Measurements from ENCODE around the gene SDF4.
A peak's percentile ranks its signal among the peaks of the same experiment; 100 is the strongest.

Gene SDF4

DNA sequence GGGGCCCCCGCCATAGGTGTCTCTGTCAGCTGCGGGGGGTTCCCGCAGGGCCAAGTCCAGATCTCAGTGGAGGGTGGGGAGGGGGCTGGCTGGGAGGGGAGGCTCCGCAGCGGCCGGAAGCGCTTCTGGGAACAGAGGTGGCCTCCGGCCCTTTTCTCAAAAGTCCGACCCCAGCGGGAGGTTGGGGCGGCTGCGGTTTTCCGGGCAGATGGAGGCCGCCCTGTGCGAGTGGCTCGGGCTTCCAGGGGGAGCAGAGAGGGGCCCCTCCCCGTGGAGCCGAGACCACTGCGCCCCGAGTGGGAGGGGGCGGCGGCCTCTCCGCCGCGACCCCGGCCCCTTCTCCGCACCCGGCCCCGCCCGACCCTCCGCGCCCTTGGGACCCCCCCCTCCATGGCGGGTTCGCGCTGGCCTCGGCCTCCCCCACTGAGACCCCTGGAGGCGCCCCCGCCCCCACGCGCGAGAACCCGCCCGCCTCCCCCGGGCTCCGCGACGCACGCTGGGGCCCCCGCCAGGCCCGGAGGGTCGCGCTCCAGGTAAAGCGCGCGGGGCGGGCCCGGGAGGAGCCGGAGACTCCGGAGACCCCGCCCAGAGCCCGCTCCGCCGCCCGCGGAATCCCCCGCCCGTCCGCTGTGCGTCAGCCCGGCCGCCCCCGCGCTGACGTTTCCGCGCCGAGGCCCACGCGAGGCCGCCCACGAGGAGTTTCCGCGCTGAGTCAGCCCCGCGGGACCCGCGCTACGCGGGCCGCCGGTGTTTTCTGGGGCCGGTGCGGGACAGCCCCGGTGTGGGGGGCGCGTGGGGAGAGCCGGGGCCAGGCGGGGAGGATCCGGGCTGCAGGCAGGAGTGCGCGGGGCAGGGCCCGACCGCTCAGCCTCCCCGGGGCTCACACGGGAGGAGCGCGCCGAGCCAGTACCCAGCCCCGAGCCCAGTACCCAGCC, 30.7 kb downstream of the SDF4 start:
- Histone ChIP-seq H3K36me3 (replicated peaks in 1 of 2; ENCODE audit: control insufficient read depth in 2 of 2, insufficient read depth in 2 of 2, low read length in 2 of 2) (no peaks in the 10 kb centered on the region), H2BK120ac (ENCODE audit: low read depth, low read length) (no peak overlapping the region), H3K79me1 (ENCODE audit: low read depth, low read length) (no peaks in the 10 kb centered on the region), H4K91ac (ENCODE audit: low read depth, low read length, poor library complexity) (no peak overlapping the region), H2BK12ac (ENCODE audit: low read length) (peak overlapping the region; percentile 22), H3K18ac (ENCODE audit: low read length) (peak overlapping the region; percentile 87), H3K9me3 (replicated peaks in 1 of 2; ENCODE audit: control insufficient read depth in 2 of 2, insufficient read depth in 1 of 2, low read depth in 1 of 2, low read length in 2 of 2) (no peaks in the 10 kb centered on the region), H3K4me1 (ENCODE audit: control insufficient read depth in 2 of 2, insufficient read depth in 1 of 2, low read depth in 1 of 2, low read length in 2 of 2) (peaks cover 5 to 14% of the 10 kb centered on the region in 2 donors), H3K27me3 (ENCODE audit: control insufficient read depth in 3 of 3, insufficient read depth in 3 of 3, low read depth in 1 of 3, low read length in 3 of 3) (peaks cover 0 to 27% (median 17%) of the 10 kb centered on the region in 3 experiments), H3K9ac (ENCODE audit: low read depth, low read length, poor library complexity) (peak overlapping the region; percentile 44), H3K4me3 (ENCODE audit: low read length in 2 of 2) (peak overlapping the region; percentile 36 to 79), H2AK5ac (ENCODE audit: low read depth, low read length) (peak overlapping the region; percentile 99), H3K4me2 (ENCODE audit: insufficient read depth, low read length, poor library complexity, severe bottlenecking) (peak overlapping the region; percentile 83), H3K23ac (ENCODE audit: low read depth, low read length, poor library complexity) (no peak overlapping the region), H4K8ac (ENCODE audit: low read depth, low read length) (no peak overlapping the region), H3K27ac (replicated peaks; ENCODE audit: low read length) (no peak overlapping the region), H2AFZ (ENCODE audit: low read length) (peak overlapping the region; percentile 93), H2BK5ac (ENCODE audit: low read length) (no peak overlapping the region), H2BK15ac (ENCODE audit: low read length) (peak overlapping the region; percentile 83), H3K14ac (ENCODE audit: low read length) (no peak overlapping the region), H3K4ac (ENCODE audit: low read length) (peak overlapping the region; percentile 86)
- no CpG with 5 or more reads among the region's 109 CpGs for WGBS, 2 donors (ENCODE audit: extremely low coverage in 2 of 2, insufficient read length in 2 of 2, insufficient replicate concordance in 1 of 2)
- DNase-seq (ENCODE audit: low spot score): peak; percentile 27

GRCh38 chr1:1199961-1200875, 31.6 kb downstream of the SDF4 start:
- Histone ChIP-seq H2BK120ac (ENCODE audit: low read depth, low read length) (no peak overlapping the region), H3K23ac (ENCODE audit: low read depth, low read length, poor library complexity) (peak overlapping the region; percentile 83), H3K9ac (ENCODE audit: low read depth, low read length, poor library complexity) (peak overlapping the region; percentile 53), H2BK5ac (ENCODE audit: low read length) (no peak overlapping the region), H3K9me3 (replicated peaks in 1 of 2; ENCODE audit: control insufficient read depth in 2 of 2, insufficient read depth in 1 of 2, low read depth in 1 of 2, low read length in 2 of 2) (no peaks in the 10 kb centered on the region), H2AFZ (ENCODE audit: low read length) (peak overlapping the region; percentile 93), H3K4me2 (ENCODE audit: insufficient read depth, low read length, poor library complexity, severe bottlenecking) (peak overlapping the region; percentile 83), H2BK15ac (ENCODE audit: low read length) (peak overlapping the region; percentile 83), H3K4me3 (ENCODE audit: low read length in 2 of 2) (no peak overlapping the region), H3K36me3 (replicated peaks in 1 of 2; ENCODE audit: control insufficient read depth in 2 of 2, insufficient read depth in 2 of 2, low read length in 2 of 2) (no peaks in the 10 kb centered on the region), H3K4me1 (ENCODE audit: control insufficient read depth in 2 of 2, insufficient read depth in 1 of 2, low read depth in 1 of 2, low read length in 2 of 2) (peaks cover 3 to 14% of the 10 kb centered on the region in 2 donors), H3K79me1 (ENCODE audit: low read depth, low read length) (no peaks in the 10 kb centered on the region), H3K27me3 (ENCODE audit: control insufficient read depth in 3 of 3, insufficient read depth in 3 of 3, low read depth in 1 of 3, low read length in 3 of 3) (peaks cover 0 to 18% (median 7%) of the 10 kb centered on the region in 3 experiments), H2BK12ac (ENCODE audit: low read length) (peak overlapping the region; percentile 58), H4K8ac (ENCODE audit: low read depth, low read length) (no peak overlapping the region), H3K14ac (ENCODE audit: low read length) (no peak overlapping the region), H3K4ac (ENCODE audit: low read length) (peak overlapping the region; percentile 86), H4K91ac (ENCODE audit: low read depth, low read length, poor library complexity) (no peak overlapping the region), H2AK5ac (ENCODE audit: low read depth, low read length) (peak overlapping the region; percentile 99), H3K27ac (replicated peaks; ENCODE audit: low read length) (no peak overlapping the region), H3K18ac (ENCODE audit: low read length) (peak overlapping the region; percentile 85)
- no CpG with 5 or more reads among the region's 31 CpGs for WGBS, 2 donors (ENCODE audit: extremely low coverage in 2 of 2, insufficient read length in 2 of 2, insufficient replicate concordance in 1 of 2)
- DNase-seq (ENCODE audit: low spot score): no peak

- Histone ChIP-seq H4K8ac (ENCODE audit: low read depth, low read length) (no peak overlapping the region), H3K27ac (replicated peaks; ENCODE audit: low read length) (no peak overlapping the region), H3K4me3 (ENCODE audit: low read length in 2 of 2) (no peak overlapping the region), H3K4me2 (ENCODE audit: insufficient read depth, low read length, poor library complexity, severe bottlenecking) (no peak overlapping the region), H2BK15ac (ENCODE audit: low read length) (peak overlapping the region; percentile 83), H3K4ac (ENCODE audit: low read length) (no peak overlapping the region), H3K14ac (ENCODE audit: low read length) (no peak overlapping the region), H3K18ac (ENCODE audit: low read length) (peak overlapping the region; percentile 38), H2BK12ac (ENCODE audit: low read length) (peak overlapping the region; percentile 58), H3K4me1 (ENCODE audit: control insufficient read depth in 2 of 2, insufficient read depth in 1 of 2, low read depth in 1 of 2, low read length in 2 of 2) (peaks cover 3 to 14% of the 10 kb centered on the region in 2 donors), H3K9me3 (replicated peaks in 1 of 2; ENCODE audit: control insufficient read depth in 2 of 2, insufficient read depth in 1 of 2, low read depth in 1 of 2, low read length in 2 of 2) (peaks cover 4 to 5% of the 10 kb centered on the region in 2 donors), H3K36me3 (replicated peaks in 1 of 2; ENCODE audit: control insufficient read depth in 2 of 2, insufficient read depth in 2 of 2, low read length in 2 of 2) (no peaks in the 10 kb centered on the region), H3K23ac (ENCODE audit: low read depth, low read length, poor library complexity) (no peak overlapping the region), H2BK120ac (ENCODE audit: low read depth, low read length) (peak overlapping the region; percentile 9), H3K27me3 (ENCODE audit: control insufficient read depth in 3 of 3, insufficient read depth in 3 of 3, low read depth in 1 of 3, low read length in 3 of 3) (peaks cover 0 to 10% (median 6%) of the 10 kb centered on the region in 3 experiments), H2AFZ (ENCODE audit: low read length) (no peak overlapping the region), H3K79me1 (ENCODE audit: low read depth, low read length) (no peaks in the 10 kb centered on the region), H2BK5ac (ENCODE audit: low read length) (peak overlapping the region; percentile 90), H4K91ac (ENCODE audit: low read depth, low read length, poor library complexity) (no peak overlapping the region), H3K9ac (ENCODE audit: low read depth, low read length, poor library complexity) (no peak overlapping the region), H2AK5ac (ENCODE audit: low read depth, low read length) (peak overlapping the region; percentile 99)
- DNase-seq (ENCODE audit: low spot score): no peak
- WGBS, 2 donors (ENCODE audit: extremely low coverage in 2 of 2, insufficient read length in 2 of 2, insufficient replicate concordance in 1 of 2): no CpG with 5 or more reads among the region's 22 CpGs
These were observed 32.5 kb downstream of the SDF4 start for GRCh38 chr1:1199141-1199960.

All from neuronal stem cell (in vitro differentiated cells).